Medulla oblongata (tissue), 1 donor: ENCODE results near the gene MATN4.

Experiments
- DNase-seq: peaks from one replicate; pipeline ENCODE4 v3.0.0-alpha.2; 2015; ENCODE audit errors: extremely low spot score

The MATN4 gene

DNA sequence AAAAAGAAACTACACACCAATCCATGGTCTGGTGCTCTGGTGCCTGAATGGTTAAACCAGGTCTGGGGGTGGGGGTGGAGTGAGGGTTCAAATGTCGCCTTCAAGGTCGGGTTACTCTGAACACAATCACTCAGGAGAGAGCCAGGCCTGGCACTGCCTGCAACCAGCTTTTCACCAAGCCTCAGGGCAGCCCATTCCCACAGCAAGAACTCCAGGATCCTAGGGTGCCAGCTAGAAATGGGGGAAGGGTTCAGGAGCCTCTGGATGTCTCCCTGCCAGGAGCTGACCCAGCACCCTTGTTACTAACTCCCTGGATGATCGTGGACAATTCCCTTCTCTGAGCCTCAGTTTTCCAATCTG lies 33.5 kb upstream of the MATN4 start:
- no peak for DNase-seq

- no peak for DNase-seq
Measured at GRCh38 chr20:45340951-45341350, 32.9 kb upstream of the MATN4 start.

- no peak for DNase-seq
Measured at GRCh38 chr20:45340236-45340847, 32.2 kb upstream of the MATN4 start.

- DNase-seq = no peak
Measured at GRCh38 chr20:45339799-45340198, 31.7 kb upstream of the MATN4 start.

DNA sequence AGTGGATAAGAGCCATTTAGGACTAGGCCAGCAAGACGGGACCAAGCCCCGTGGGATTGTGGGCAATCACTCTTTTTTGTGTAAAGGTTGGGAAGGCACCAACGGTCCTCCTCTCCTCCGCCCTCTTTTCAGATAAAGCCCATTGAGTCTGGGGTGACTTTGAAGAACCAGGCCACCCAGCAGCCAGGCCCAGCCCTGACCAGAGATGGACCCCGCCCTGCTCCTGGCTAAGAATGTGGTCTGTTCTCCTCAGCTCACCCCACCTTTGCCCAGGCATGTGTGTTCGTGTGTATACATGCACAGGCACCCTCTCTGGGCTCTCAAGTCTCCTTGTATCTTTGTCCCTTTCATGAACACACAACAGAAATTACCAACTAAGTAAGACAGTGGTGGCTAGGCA lies 31.0 kb upstream of the MATN4 start:
- no peak for DNase-seq

- DNase-seq = no peak
Measured at GRCh38 chr20:45338121-45339030, 30.3 kb upstream of the MATN4 start.

GRCh38 chr20:45337367-45338120 lies 29.4 kb upstream of the MATN4 start:
- DNase-seq = no peak

DNA sequence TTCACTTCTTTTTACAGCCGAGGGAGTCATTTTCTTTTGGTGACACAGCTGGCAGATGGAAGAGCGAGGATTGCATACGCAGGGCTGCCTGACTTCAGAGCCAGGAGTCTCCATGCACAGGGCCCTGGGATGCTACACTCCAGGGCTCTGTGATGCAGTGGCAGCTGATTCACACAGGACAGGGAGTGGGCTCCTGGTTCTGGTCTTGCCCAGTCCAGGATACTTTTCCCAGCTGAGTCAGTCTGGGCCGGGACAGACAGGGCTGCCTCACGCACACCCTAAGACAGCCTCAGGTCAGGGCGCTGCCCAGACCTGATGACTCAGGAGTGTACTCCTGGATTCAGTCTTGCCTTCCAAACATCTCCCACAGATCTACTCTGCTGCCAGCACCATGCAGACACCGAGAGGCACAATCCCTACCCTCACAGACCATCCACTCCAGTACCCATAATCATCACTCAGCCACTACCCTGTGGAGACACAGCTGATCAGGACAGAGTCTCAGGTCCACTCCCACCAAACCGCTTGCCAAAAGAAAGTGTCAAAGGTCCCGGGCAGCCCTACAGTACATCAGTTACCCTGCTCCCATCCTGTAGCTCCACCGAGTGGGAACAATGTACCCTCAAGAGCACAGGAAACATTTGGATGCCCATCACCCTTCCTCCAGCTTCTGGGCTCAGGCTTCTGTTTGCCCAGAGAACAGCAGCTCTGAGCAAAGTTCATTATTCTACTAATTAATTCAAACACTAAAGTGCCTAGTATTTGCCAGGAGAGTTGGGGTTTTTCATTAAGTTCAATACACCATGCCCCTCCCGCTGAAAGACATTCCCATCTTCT lies 28.6 kb upstream of the MATN4 start:
- DNase-seq = peak; percentile 54

DNA sequence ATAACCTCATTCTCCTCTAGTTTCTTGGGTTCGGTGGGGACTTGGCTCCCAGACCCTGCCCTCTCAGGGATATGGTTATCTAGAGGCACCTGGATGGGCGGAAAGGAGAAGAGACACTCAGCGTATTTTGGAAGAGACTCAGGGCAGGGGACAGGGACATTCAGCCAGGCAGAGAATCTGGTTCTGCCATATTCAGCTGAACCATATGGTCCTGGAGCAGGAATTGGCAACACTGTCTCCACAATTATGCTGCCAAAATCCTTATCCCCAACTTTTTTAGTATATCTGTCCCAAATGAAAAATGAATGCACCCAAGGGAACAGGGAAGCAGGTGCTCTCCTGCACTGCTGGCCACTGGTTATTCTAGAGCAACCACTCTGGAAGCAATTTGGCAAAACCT lies 22.4 kb upstream of the MATN4 start:
- DNase-seq = no peak

DNA sequence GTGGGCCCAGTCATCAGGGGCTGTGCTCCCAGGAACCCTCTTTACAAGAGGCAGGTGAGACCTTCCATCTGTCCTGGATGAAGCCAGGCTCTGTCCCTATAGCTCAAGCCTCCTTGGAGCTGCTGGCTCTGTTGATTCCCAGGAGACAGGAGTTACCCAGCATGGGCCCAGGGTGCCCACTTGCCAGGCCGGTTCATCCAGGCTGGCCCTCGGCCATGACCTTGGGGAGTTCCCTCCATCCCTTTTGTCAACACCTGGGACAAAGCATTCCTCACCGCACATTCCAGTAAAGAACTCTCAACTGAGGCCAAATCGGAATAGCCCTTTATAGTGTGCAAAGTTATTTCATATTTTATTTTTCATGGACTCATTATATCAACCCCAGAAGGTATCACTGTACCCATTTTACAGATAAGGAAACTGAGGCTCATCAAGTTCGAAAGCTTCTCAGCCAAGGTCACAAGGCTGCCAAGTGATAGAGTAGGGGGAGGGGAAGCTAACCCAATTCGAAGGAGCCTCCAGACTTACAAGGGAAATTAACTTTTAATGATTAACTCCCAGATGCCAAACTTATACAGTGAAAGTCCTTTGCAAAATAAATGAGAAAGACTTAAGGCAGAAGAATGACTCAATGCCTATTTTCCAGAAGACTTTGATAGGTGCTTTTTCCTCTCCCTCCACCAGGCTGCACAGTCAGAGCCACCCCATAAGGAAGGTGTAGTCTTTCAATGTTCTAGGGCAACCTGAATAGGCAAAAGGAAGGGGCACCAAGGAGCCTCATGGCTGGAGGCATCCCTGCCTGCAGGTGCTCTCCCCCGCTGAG lies 21.6 kb upstream of the MATN4 start:
- no peak for DNase-seq

DNA sequence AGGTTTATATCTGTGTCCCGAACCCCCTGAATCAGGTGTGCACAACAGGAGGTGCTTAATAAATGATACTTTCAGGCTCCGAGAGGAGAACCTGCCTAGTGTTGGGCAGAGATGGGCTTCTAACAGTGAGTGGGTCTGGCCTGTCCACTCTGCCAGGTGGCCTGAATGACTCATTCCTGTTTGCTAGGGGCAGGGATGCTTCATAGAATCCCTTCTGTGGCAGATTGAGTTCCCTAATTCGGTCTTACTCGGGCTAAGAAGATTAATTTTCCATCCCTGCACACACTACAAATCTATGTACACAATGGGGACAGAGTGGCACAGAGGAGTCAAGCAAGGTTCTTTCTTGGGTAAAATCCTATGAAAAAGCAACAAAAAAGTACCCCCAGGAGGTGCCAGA lies 20.4 kb upstream of the MATN4 start:
- DNase-seq = no peak

DNA sequence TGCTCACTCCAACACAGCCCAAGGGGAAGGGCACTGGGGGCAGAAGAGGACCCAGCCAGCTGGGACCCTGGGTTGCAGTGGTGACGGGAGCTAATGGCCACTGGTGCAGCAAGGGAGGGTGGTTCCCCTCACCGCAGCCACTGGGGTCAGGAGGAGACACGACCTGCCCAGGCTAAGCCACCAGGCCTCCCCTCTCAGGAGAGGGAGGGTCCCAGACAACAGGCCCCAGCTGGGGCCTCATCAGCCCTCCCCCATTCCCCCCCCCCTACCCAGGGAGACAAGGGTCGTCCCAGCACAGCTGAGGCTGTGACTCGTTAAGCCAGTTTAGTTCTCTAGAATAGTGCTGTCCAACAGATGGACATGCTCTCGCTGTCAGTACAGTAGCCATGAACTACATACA lies 17.3 kb upstream of the MATN4 start:
- DNase-seq = no peak

DNA sequence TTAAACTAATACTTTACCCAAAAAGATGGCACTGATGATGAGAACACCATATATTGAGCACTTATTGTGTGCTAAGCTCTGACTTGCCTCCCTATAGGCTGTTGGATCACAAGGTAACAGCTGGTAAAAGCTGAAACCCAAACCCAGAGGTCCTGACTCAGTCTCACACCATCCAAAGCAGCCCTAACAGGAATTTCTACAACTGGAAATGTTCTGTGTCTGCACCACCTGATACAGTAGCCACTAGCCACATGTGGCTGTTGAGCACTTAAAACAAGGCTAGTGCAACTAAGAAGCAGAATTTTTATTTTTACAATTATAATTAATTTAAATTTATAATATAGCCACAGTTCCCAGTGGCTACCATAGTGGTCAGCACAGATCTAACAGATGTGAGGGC lies 15.6 kb upstream of the MATN4 start:
- DNase-seq = no peak

DNA sequence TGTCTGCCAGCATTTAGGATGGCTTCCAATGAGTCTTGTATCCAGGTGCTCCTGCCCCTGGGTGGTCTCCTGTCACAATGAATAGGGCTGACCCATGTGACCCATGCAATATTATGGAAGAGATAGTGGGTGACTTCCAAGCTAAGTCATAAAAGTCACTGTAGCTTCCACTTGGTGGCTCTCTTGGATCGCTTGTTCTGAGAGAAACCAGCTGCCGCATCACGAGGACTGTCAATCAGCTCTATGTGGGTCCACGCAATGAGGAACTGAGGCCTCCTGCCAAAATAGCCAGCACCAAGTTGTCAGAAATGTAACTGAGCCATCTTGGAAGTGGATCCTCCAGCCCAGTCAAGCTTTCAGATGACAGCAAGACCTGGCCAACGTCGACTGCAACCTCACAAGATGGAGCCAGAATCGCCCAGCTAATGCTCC lies 14.9 kb upstream of the MATN4 start:
- DNase-seq = peak; percentile 95

- no peak for DNase-seq
Measured at GRCh38 chr20:45320948-45321595, 13.0 kb upstream of the MATN4 start.

- no peak for DNase-seq
Measured at GRCh38 chr20:45318948-45319347, 10.8 kb upstream of the MATN4 start.

DNA sequence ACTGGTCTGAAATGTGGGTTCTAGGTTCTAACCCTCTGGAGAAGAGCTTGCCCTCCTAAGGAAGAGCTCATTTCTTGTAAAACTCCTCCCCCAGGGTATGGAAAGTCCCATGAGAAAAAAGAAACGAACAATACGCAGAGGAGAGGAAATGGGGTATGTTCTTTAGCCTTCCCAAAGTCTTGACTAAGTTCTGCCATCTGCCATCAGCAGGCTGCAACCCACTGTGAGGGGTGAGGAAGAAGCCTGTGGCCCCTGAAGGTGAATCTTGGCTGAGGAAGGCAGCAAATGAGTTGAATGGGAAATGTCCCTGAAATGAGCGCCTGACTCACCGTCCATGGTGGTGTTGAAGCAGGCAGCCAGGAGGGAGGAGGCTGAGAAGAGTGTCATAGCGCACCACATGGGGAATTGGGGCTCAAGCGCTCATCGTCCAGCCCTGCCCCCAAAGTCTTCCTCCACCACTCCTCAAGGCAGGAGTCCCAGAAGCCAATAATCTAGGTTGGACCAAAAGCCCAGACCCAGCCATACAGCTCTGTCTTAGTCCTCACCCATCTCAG lies 10.4 kb upstream of the MATN4 start:
- no peak for DNase-seq

GRCh38 chr20:45317826-45318225 lies 9.7 kb upstream of the MATN4 start:
- DNase-seq = no peak

DNA sequence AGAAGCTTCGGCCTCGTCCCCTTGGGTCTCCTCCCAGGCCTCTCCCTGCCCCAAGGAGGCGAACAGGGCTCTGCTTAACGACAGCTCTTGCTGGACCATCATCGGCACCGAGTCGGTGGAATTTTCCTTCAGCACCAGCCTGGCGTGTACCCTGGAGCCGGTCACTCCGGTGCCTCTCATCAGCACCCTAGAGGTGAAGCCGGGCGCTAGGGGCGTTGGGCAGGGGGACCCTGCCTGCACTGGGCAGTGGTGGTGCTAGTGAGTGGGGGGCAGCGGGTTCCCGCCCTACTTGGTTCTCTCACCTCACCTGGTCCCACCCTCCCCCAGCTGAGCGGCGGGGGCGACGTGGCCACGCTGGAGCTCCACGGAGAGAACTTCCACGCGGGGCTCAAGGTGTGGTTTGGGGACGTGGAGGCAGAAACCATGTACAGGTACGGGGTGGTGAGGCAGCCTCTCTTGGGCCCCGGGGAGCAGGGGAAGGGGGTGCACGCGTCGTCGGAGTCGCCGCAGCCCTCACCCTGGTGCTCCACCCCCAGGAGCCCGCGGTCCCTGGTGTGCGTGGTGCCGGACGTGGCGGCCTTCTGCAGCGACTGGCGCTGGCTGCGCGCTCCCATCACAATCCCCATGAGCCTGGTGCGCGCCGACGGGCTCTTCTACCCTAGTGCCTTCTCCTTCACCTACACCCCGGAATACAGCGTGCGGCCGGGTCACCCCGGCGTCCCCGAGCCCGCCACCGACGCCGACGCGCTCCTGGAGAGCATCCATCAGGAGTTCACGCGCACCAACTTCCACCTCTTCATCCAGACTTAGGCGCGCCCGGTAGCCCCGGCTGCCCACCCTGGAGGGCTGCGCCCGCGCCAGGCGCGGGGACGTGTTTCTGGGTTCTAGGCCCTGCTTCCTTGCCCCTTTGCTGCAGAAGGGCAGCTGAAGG lies 8.3 kb upstream of the MATN4 start:
- DNase-seq = no peak
